SU-DHL-6 (cell line): ENCODE measurements around the gene SLC38A1.

Source experiments
- H2AFZ ChIP-seq: fragments of 200-600 bp; sonication (generic); 2 replicates; pipeline ENCODE4 v1.6.1; 2014; ENCODE audit warnings: low read depth, mild to moderate bottlenecking, moderate library complexity, mixed read lengths, antibody characterized with exemption, low read length; ENCODE audit not compliant: severe bottlenecking
- H3F3A ChIP-seq: fragments of 200-600 bp; shearing (Covaris generic); 2 replicates; pipeline ENCODE4 v1.6.0; 2016; ENCODE audit warnings: antibody characterized with exemption, mild to moderate bottlenecking; ENCODE audit not compliant: insufficient read depth
- H3K27ac ChIP-seq: fragments of 200-600 bp; sonication (generic); 2 replicates; pipeline ENCODE4 v1.5.1; 2016; ENCODE audit warnings: low read depth, mild to moderate bottlenecking, low read length, moderate library complexity, mixed read lengths
- H3K27me3 ChIP-seq: fragments of 200-600 bp; sonication (generic), shearing (Covaris generic); 2 replicates; pipeline ENCODE4 v1.6.0; 2014; ENCODE audit warnings: mild to moderate bottlenecking, low read length
- H3K36me3 ChIP-seq: fragments of 200-600 bp; sonication (generic); 2 replicates; pipeline ENCODE4 v1.6.1; 2014; ENCODE audit warnings: mild to moderate bottlenecking, low read length, mixed read lengths
- H3K4me2 ChIP-seq: fragments of 300-600, 200-600 bp; shearing (Covaris generic), sonication (generic); 2 replicates; pipeline ENCODE4 v1.6.0; 2014; ENCODE audit warnings: low read length, low read depth, mild to moderate bottlenecking; ENCODE audit not compliant: poor library complexity, severe bottlenecking
- H3K4me3 ChIP-seq: fragments of 200-600 bp; sonication (generic); 2 replicates; pipeline ENCODE4 v1.5.1; 2014; ENCODE audit warnings: antibody characterized with exemption, low read length, mild to moderate bottlenecking, mixed read lengths; ENCODE audit not compliant: insufficient read depth, poor library complexity, severe bottlenecking
- H3K79me2 ChIP-seq: fragments of 200-600 bp; sonication (generic); 2 replicates; pipeline ENCODE4 v1.6.1; 2014; ENCODE audit warnings: mild to moderate bottlenecking, low read length, moderate library complexity; ENCODE audit not compliant: insufficient read depth
- H3K9ac ChIP-seq: fragments of 200-600 bp; sonication (generic); 2 replicates; pipeline ENCODE4 v1.7.0; 2014; ENCODE audit warnings: mild to moderate bottlenecking, low read length
- H3K9me2 ChIP-seq: fragments of 200-600 bp; sonication (generic); replicated peaks from 2 replicates; pipeline ENCODE4 v1.6.1; 2014; ENCODE audit warnings: low read length; ENCODE audit not compliant: insufficient read depth
- H3K9me3 ChIP-seq: fragments of 200-600 bp; sonication (generic); 2 replicates; pipeline ENCODE4 v1.6.1; 2014; ENCODE audit warnings: low read length, mixed read lengths; ENCODE audit not compliant: insufficient read depth
- H4K20me1 ChIP-seq: fragments of 200-600 bp; sonication (generic); 2 replicates; pipeline ENCODE4 v1.6.1; 2014; ENCODE audit warnings: low read depth, mild to moderate bottlenecking, antibody characterized with exemption, low read length, moderate library complexity, mixed read lengths
- CTCF ChIP-seq: fragments of 200-600 bp; sonication (generic); IDR thresholded peaks from one replicate; pipeline ENCODE4 v1.5.1; 2017; ENCODE audit warnings: antibody characterized with exemption, mild to moderate bottlenecking, low read length, moderate library complexity; ENCODE audit not compliant: insufficient read depth, poor library complexity, severe bottlenecking
- EZH2phosphoT487 ChIP-seq: fragments of 200-600 bp; sonication (generic), shearing (Covaris generic); conservative IDR thresholded peaks from 2 replicates; pipeline ENCODE4 v1.6.1; 2018; ENCODE audit warnings: mild to moderate bottlenecking, antibody characterized with exemption, low read length, moderate library complexity, mixed read lengths

SLC38A1 gene

GRCh38 chr12:46147144-46147543, 121.7 kb downstream of the SLC38A1 start:
- Histone ChIP-seq H3K9me2 (no peaks in the 10 kb centered on the region), H3K4me2 (no peak overlapping the region), H3K79me2 (no peaks in the 10 kb centered on the region), H3K27me3 (no peaks in the 10 kb centered on the region), H3K36me3 (no peaks in the 10 kb centered on the region), H4K20me1 (no peaks in the 10 kb centered on the region), H3K27ac (no peak overlapping the region), H3F3A (no peaks in the 10 kb centered on the region), H3K4me3 (no peak overlapping the region), H3K9me3 (no peaks in the 10 kb centered on the region), H3K9ac (no peak overlapping the region), H2AFZ (no peak overlapping the region)
- no peak for TF ChIP-seq EZH2phosphoT487
- no peak for TF ChIP-seq CTCF

- H4K20me1 ChIP-seq = no peaks in the 10 kb centered on the region
- H3K9me3 ChIP-seq = no peaks in the 10 kb centered on the region
- H3K27me3 ChIP-seq = no peaks in the 10 kb centered on the region
- no peak overlapping the region for H3K4me3 ChIP-seq
- no peak overlapping the region for H3K27ac ChIP-seq
- no peak overlapping the region for H3K4me2 ChIP-seq
- H3K79me2 ChIP-seq = no peaks in the 10 kb centered on the region
- H3K9ac ChIP-seq = no peak overlapping the region
- H3K36me3 ChIP-seq = no peaks in the 10 kb centered on the region
- TF ChIP-seq CTCF = no peak
- no peak for TF ChIP-seq EZH2phosphoT487
- no peaks in the 10 kb centered on the region for H3F3A ChIP-seq
- H3K9me2 ChIP-seq = no peaks in the 10 kb centered on the region
- H2AFZ ChIP-seq = no peak overlapping the region
Measured at GRCh38 chr12:46145881-46146280, 123.0 kb downstream of the SLC38A1 start.

- Histone ChIP-seq H3K4me2 (no peak overlapping the region), H3K27ac (no peak overlapping the region), H2AFZ (no peak overlapping the region), H3K79me2 (no peaks in the 10 kb centered on the region), H3K27me3 (no peaks in the 10 kb centered on the region), H3K36me3 (no peaks in the 10 kb centered on the region), H3F3A (no peaks in the 10 kb centered on the region), H3K9me2 (no peaks in the 10 kb centered on the region), H3K4me3 (no peak overlapping the region), H3K9me3 (no peaks in the 10 kb centered on the region), H4K20me1 (no peaks in the 10 kb centered on the region), H3K9ac (no peak overlapping the region)
- TF ChIP-seq CTCF (no peak), EZH2phosphoT487 (no peak)
Measured at GRCh38 chr12:46144433-46144832, 124.4 kb downstream of the SLC38A1 start.
